Upper lobe of left lung (tissue), 6 donors: Measurements from ENCODE around the gene DUS1L. TPM values are rescaled to one million over a fixed set of nuclear protein-coding genes. Genes with fewer than 3 reads are reported as not detected.

ENCODE experiments used
- ATAC-seq, 2 donors: fragments of 200-7000 bp; cut with Tn5 transposase; one replicate each; pipeline ENCODE4 v1.9.1; 2022; ENCODE audit warnings: mild to moderate bottlenecking in 2 of 2, moderate library complexity in 2 of 2; ENCODE audit not compliant: low FRiP score in 2 of 2
- DNase-seq, 2 donors: peaks; one replicate each; pipeline ENCODE4 v3.0.0-alpha.2; 2019 to 2020
- H3K27ac ChIP-seq, 4 donors: fragments of 200-600 bp; sonication (generic); one replicate each; pipeline ENCODE4 v1.5.1; 2016 to 2019
- H3K27me3 ChIP-seq, 4 donors: fragments of 200-600 bp; sonication (generic); one replicate each; pipeline ENCODE4 v1.5.1; 2017 to 2019
- H3K36me3 ChIP-seq, 4 donors: fragments of 200-600 bp; sonication (generic); one replicate each; pipeline ENCODE4 v1.5.1; 2016 to 2019
- H3K4me1 ChIP-seq, 4 donors: fragments of 200-600 bp; sonication (generic); one replicate each; pipeline ENCODE4 v1.5.1; 2018 to 2019
- H3K4me3 ChIP-seq, 4 donors: fragments of 200-600 bp; sonication (generic); one replicate each; pipeline ENCODE4 v1.5.1; 2017 to 2019; ENCODE audit warnings: mild to moderate bottlenecking in 2 of 4, moderate library complexity in 1 of 4
- H3K9me3 ChIP-seq, 4 donors: fragments of 200-600 bp; sonication (generic); one replicate each; pipeline ENCODE4 v1.5.1; 2018 to 2019
- EP300 ChIP-seq, 4 donors: sonication (generic); formaldehyde crosslinking; IDR thresholded peaks; one replicate each; pipeline ENCODE4 v1.5.1; 2017; ENCODE audit warnings: antibody characterized with exemption in 4 of 4, control low read depth in 2 of 4
- POLR2A ChIP-seq, 4 donors: fragments of 450-650 bp; IDR thresholded peaks; one replicate each; pipeline ENCODE4 v1.5.1; 2016 to 2017; ENCODE audit warnings: antibody characterized with exemption in 4 of 4, mild to moderate bottlenecking in 2 of 4
- POLR2AphosphoS5 ChIP-seq, 2 donors: sonication (generic); formaldehyde crosslinking; IDR thresholded peaks; one replicate each; pipeline ENCODE4 v1.5.1; 2017; ENCODE audit warnings: antibody characterized with exemption in 2 of 2
- WGBS, 2 donors: methylation state at CpG; one replicate each; pipeline ENCODE4 v1.1.5; 2017 to 2018; 5-methylcytosine and 5-hydroxymethylcytosine counted together
- total RNA-seq, 6 donors: library from RNA; depleted of rRNA in 4 of 6; stranded (reverse); fragments of >200 nt in 4 of 6; gene quantifications; one replicate each; pipeline versions ENCODE4 v1.1.0 to v1.2.1, GENCODE V29; 2016 to 2021
- TF ChIP-seq, protein P1 (sequence below), 6 experiments: fragments of 450-650 bp in 4 of 6; fragments of 200-600 bp in 2 of 6; sonication (generic) in 2 of 6; IDR thresholded peaks; one replicate each; pipeline ENCODE4 v1.5.1; 2016 to 2019; ENCODE audit warnings: antibody characterized with exemption in 6 of 6
- donor health status: DM: no; HTN: no; CAD: no; lungs with moderate emphysema.
- donor health status: DM: no; HTN: yes; CAD: no; lungs with severe emphysema.

The DUS1L gene
- total RNA-seq, 6 donors from 2014 or later: 53.5 to 183 (median 106) TPM

DNA sequence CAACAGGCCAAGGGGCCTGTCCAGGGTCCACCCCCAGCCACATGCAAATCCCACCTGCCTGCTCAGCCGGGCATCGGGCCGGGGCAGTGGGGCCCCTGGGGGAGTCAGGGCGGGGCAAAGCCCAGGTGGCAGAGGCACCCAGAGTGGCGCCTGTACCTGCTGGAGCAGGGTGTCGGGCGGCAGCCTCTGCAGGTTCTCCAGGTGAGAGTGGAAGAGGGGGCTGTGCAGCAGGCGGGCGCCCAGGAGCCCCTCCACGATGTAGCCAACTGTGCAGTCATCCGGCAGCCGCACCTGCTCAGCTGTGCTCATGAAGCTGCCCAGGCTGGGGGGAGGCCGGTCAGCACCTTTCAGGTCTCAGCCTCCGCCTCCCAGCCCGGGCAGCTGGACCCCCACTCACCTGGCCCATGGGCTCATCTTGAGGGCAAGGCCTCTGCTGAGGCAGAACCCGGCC, 16.1 kb downstream of the DUS1L start:
- H3K27me3 ChIP-seq: no peaks in the 10 kb centered on the region
- peaks cover 0 to 39% (median 22%) of the 10 kb centered on the region in 4 donors for H3K36me3 ChIP-seq
- H3K9me3 ChIP-seq: no peaks in the 10 kb centered on the region
- no peak overlapping the region for H3K4me3 ChIP-seq
- no peak for TF ChIP-seq POLR2AphosphoS5 (IDR thresholded peaks at IDR 0.05)
- no peak for TF ChIP-seq EP300 (IDR thresholded peaks at IDR 0.05)
- TF ChIP-seq, protein P1, sequence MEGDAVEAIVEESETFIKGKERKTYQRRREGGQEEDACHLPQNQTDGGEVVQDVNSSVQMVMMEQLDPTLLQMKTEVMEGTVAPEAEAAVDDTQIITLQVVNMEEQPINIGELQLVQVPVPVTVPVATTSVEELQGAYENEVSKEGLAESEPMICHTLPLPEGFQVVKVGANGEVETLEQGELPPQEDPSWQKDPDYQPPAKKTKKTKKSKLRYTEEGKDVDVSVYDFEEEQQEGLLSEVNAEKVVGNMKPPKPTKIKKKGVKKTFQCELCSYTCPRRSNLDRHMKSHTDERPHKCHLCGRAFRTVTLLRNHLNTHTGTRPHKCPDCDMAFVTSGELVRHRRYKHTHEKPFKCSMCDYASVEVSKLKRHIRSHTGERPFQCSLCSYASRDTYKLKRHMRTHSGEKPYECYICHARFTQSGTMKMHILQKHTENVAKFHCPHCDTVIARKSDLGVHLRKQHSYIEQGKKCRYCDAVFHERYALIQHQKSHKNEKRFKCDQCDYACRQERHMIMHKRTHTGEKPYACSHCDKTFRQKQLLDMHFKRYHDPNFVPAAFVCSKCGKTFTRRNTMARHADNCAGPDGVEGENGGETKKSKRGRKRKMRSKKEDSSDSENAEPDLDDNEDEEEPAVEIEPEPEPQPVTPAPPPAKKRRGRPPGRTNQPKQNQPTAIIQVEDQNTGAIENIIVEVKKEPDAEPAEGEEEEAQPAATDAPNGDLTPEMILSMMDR (IDR thresholded peaks at IDR 0.05): no peak
- TF ChIP-seq POLR2A (IDR thresholded peaks at IDR 0.05): no peak
- ATAC-seq (no peak), DNase-seq (peak in 1 of 2 donors; percentile 75)
- no peak overlapping the region for H3K27ac ChIP-seq
- 96 to 97% methylated on average over 7 to 9 of the region's 16 CpGs for WGBS, 2 donors
- peaks cover 20 to 40% (median 26%) of the 10 kb centered on the region in 4 donors for H3K4me1 ChIP-seq

GRCh38 chr17:82049106-82049505, 16.5 kb downstream of the DUS1L start:
- Histone ChIP-seq H3K4me3 (no peak overlapping the region), H3K27me3 (no peaks in the 10 kb centered on the region), H3K36me3 (peaks cover 0 to 35% (median 18%) of the 10 kb centered on the region in 4 donors), H3K4me1 (peaks cover 20 to 40% (median 26%) of the 10 kb centered on the region in 4 donors), H3K9me3 (no peaks in the 10 kb centered on the region), H3K27ac (no peak overlapping the region)
- WGBS, 2 donors: 97 to 100% methylated on average over 2 to 7 of the region's 8 CpGs
- TF ChIP-seq EP300 (IDR thresholded peaks at IDR 0.05) (no peak), POLR2AphosphoS5 (IDR thresholded peaks at IDR 0.05) (no peak), POLR2A (IDR thresholded peaks at IDR 0.05) (no peak)
- TF ChIP-seq, protein P1 (IDR thresholded peaks at IDR 0.05): no peak
- ATAC-seq: no peak
- no peak for DNase-seq

- Histone ChIP-seq H3K4me1 (peaks cover 20 to 38% (median 24%) of the 10 kb centered on the region in 4 donors), H3K27ac (no peak overlapping the region), H3K9me3 (no peaks in the 10 kb centered on the region), H3K36me3 (peaks cover 0 to 29% (median 13%) of the 10 kb centered on the region in 4 donors), H3K27me3 (no peaks in the 10 kb centered on the region), H3K4me3 (no peak overlapping the region)
- peak in 1 of 2 donors; percentile 78 for DNase-seq
- TF ChIP-seq, protein P1 (IDR thresholded peaks at IDR 0.05): no peak
- TF ChIP-seq POLR2A (IDR thresholded peaks at IDR 0.05): no peak
- no peak for TF ChIP-seq EP300 (IDR thresholded peaks at IDR 0.05)
- no peak for TF ChIP-seq POLR2AphosphoS5 (IDR thresholded peaks at IDR 0.05)
- no peak for ATAC-seq
- WGBS, 2 donors: 89 to 91% methylated on average over 19 to 20 of the region's 20 CpGs
Measured at GRCh38 chr17:82048571-82048971, 17.0 kb downstream of the DUS1L start.

DNA sequence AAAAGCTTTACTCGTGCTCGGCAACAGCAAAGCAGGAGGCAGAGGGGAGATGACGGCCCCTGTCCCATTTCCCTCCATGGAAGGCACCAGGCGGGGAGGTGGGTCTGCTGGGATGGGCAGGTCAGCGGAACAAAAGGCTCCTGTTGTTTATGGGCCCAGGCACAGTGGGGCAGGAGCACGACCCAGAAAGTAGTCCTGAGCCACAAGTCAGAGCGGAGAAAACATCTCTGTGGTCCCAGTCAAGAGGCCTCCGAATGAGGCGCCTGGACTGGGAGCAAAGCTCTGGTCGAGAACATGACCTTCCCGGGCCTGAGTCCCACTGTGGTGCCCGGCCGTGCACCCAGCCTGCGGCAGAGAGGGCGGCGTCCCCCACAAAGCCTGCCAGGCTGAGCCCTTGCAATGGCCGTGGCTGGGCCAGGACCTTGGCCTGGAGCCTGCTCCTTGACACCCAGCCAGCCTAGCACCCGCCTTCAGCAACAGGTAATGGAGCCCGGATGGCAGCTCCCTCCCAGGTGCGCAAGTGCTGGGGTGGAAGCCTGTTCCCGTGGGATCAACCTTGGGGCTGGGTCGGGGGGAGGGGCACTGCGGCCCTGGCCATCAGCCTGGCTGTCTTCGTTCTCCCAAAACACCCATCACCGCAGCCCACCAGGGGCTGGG, 17.6 kb downstream of the DUS1L start:
- peak in 1 of 2 donors; percentile 71 for DNase-seq
- TF ChIP-seq POLR2A (IDR thresholded peaks at IDR 0.05) (no peak), EP300 (IDR thresholded peaks at IDR 0.05) (no peak), POLR2AphosphoS5 (IDR thresholded peaks at IDR 0.05) (no peak)
- TF ChIP-seq, protein P1 (IDR thresholded peaks at IDR 0.05): no peak
- Histone ChIP-seq H3K4me1 (peaks cover 16 to 33% (median 19%) of the 10 kb centered on the region in 4 donors), H3K9me3 (no peaks in the 10 kb centered on the region), H3K4me3 (no peak overlapping the region), H3K27ac (no peak overlapping the region), H3K27me3 (no peaks in the 10 kb centered on the region), H3K36me3 (peaks cover 0 to 29% (median 12%) of the 10 kb centered on the region in 4 donors)
- ATAC-seq: no peak
- WGBS, 2 donors: 91 to 92% methylated on average over 13 to 23 of the region's 25 CpGs
